Ecto neural progenitor cell (in vitro differentiated cells): ENCODE data around the gene RBP4.

ENCODE experiments used
- DNase-seq: peaks from one replicate; pipeline ENCODE4 v3.0.0-alpha.2; 2018; ENCODE audit warnings: low spot score

RBP4 gene

DNA sequence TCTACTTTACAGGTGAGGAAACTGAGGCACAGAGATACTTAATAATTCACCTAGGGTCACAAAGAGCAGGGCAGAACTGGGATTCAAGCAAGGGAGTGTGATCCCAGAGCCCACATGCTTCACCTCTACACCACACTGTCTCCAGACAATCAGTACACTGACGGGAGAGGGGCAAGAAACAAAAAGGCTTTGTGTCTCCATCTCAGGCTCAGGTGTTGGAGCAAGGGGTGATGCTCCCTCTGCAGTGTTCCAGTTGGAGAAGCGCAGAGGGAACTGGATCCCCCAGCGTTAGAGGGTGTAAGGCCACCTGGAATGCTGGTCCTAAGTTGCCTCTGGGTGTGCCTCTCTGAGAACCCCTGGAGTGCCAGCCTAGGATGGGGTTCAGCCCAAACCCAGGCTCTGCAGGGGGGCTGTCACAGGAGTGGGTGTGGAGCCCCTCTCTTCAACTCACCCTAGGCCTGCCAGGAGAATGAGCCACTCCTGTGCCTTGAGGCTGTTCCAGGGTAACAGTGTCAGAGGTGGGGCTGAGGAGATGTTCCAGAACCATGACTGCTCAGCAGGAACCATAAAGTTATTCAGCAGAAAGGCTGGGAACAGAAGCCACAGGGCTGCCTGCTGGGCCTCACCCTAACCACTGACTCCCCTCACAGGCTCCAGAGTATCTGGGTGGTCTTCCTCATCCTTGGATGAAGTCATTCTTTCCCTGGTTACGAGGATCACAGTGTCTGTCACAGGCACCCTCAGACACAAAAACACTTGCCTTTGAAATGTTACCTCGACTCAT, 5.5 kb downstream of the RBP4 start:
- DNase-seq: no peak

DNA sequence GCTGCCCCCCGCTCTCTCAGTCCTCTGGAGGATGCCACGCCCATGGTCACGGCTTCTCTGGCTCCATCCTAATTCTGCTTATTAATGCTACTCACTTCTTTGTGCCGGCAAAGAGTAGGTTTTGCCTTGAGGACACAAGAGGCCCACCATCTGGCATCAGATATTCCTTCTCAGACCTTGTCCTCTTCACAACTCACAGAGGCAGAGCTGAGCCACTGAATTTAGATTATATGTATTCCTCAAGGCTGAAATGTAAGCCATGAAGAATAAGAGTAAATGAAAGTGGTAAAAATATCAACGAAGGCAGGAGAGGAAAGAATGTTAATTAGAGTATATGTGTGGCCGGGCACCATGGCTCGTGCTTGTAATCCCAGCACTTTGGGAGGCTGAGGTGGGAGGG, 6.5 kb downstream of the RBP4 start:
- DNase-seq: no peak

DNA sequence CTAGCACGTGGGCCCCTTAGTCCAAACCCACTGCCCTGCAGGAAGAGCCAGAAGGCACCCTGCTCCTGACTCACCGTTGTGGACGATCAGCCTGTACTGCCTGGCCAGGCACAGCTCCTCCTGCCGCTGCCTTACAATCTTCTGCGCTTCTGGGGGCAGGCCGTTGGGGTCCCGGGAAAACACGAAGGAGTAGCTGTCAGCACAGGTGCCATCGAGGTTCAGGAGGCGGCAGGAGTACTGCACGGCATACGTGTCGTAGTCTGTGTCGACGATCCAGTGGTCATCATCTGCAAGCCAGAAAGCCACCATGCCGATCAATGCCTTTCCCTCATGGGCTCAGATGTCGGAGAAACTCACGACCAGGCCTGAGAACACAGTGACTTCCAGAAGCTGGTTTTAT, 7.3 kb downstream of the RBP4 start:
- DNase-seq: no peak

DNA sequence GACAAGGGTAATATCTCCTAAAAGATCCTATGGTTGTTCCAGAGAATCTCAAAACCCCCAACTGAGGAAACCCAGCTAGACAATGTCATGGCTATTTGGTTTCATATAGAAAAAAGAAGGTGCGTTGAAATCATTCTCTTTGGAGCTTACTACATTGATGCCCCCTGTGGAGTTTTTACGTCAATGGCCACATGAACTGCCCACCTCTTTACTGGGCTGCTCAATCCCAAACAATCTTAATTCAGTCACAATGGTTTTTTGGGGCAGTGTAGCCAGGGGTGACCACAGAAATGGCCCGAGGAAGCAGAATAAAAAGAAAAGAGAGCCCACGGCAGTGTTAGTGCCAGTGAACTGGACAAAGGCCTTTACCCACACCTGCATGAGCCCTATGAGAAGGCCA, 7.8 kb downstream of the RBP4 start:
- no peak for DNase-seq

DNA sequence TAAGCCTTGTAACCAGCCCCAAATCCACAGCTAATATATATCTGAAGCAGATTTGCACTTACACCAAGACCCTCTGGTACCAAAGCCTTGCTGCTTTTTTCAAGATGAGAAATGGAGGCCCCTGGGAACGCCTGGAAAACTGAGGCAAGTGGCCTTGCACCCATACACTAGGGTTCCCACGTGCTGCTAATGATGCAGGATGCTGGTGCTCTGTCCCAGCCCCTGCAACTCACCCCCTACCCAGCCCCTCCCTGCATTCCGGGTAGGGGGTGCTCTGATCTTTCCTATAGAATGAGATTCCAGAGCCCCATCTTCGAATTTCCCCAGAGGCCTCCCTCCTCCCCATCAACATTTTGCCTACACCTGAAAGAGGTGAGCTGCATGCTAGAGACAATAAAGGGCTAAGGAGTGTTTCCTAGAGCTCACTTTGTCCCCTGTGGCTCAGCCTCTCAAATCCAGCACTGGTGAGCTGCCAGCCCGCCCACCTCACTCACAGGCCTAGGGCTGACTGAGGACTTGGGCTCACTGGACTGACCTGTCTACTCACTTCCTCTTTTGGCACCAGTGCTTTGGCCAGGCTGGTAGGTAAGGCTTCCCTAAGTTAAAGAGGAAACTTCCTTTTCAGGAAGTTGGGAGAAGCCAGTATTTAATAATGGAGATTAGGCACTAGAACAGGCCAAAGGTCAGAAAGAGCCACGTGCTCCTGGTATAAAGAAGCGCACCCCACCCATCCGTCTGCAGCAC, 9.8 kb downstream of the RBP4 start:
- DNase-seq: no peak

DNA sequence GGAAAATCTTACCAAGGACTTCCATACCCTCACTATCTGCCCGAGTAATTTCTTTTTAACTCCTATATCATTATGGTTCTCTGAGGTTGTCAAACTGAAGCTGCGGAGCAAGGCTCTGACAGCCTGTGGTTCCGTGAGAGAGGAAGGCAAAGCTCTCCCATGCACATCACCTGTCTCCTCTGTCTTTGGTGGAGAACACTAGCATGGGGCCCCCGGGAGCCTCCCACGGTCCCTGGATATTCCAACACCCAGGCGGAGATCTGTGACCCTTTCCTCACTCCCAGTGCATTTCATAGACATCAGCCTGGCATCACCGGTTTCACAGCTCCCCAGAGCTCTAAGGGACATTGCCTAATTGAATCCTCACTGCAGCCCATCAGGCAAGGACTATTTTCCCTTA, 10.4 kb downstream of the RBP4 start:
- DNase-seq: no peak

DNA sequence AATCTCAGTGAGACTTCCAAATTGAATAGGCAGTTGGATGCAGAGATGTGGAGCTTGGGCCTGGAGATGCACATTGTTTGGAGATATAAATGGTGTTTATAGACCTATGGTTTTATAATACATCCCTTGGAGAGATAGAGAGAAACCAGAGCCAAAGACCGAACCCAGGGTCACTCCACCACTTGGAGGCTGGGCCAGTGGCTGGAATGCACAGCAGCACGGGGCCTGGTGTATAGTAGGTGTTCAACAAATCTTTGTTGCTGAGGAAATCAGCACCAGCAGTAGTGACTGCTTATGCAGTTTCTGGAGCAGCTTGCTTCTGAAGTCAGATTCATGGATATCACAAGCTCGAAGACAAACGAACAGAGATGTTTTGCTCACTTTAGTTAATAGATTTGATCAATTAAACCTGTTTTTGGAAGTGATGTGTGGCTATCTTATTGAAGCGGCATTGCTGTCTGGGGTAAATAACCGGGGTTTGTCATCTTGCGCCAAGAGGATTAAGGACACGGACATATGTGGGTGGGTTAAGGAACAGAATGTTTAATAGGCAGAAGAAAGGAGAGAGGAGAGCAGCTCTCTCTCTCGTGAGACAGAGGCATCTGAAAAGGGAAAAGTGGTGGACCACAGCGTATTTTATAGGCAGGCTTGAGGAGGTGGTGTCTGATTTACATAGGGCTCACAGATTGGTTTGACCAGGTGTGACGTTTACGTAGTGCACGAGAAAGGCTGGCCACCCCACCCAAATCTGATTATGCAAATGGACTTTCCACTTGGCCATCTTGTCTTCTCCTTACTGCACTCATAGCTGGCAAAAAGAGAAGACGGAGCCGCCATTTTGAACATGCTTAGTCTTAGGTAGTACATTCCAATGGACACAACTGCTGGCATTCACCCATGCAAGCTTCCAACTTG, 11.1 kb downstream of the RBP4 start:
- no peak for DNase-seq

DNA sequence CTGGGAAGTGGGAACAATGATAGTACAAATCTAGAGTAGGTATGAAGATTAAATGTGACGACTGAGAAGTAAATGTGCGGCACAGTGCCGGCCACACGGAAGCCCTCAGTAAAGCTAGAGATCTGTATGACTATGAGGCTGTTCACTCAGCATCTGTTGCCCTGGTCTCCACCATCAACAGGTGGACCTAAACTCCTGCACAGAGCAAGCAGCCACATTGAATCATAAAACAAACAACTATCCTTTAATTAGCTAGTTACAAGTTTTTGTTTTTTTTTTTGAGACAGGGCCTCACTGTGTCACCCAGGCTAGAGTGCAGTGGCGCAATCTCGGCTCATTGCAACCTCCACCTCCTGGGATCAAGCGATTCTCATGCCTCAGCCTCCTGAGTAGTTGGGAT, 16.6 kb downstream of the RBP4 start:
- DNase-seq: no peak

DNA sequence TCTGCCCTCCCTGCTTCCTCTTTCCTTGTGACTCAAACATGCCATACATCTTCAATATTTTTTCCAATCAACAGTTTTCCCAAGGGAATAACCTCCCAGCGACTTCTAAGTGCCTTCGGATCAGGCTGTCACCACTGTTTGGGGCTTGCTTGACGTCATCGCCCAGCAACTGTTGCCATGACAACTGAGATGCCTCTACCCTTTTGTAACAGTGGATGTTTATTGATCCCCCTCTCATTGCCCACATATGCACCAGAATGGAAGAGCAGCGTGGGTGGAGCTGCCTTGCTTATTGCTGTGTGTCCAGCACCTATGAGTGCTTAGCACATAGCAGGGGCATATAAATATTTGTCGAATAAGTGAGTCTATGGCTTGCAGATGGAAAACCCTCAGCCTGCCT, 20.2 kb downstream of the RBP4 start:
- peak; percentile 82 for DNase-seq

DNA sequence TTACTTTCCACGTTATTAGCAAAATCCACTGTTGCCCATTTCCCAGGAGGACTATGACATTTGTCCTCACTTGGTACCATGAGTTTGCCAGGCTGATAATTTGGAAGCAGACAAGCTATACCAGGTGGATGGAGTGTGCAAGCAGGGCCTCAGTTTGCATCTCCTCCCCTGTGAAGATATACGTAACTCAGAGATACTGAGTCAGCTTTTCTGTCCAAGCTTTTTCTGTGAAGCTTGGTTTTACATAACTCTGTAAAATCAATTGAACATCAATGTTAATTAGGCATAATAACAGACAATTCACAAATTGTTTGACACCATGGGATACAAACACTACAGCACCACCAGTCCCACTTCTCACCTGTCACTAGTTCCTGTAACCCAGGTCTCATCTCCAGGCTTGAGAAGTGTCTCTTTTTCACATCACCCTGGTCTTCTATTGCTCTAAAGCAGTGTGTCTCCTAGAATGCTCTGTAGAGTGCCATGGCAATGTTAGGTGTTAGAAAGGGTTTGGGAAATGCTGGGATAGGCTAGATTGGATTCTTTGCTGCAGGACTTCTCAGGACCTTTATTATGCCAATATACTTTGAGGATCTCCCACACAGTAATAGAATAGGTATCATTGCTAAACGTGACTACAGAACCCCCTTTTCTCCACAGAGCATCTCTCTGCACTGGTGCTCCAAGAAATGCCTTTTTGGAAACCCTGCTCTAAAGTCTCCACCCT, 20.9 kb downstream of the RBP4 start:
- no peak for DNase-seq

DNA sequence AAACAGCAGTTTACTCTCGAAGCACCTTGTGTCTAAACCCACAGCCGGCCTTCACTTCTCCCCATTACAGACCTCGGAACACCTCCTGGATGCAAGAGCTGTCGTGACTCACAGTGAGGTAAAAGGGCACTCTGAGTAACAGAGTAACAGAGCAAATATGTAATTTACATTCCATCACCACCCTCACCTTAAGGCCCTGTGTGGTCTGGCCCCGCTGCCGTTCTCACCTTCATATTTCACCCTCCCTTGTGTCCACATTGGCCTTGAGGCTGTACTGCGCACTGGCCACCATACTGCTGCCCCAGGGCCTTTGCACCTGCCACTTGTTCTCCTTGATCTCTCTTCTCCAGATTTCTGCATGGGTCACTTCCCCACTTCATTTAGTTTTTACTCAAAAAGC, 21.9 kb downstream of the RBP4 start:
- no peak for DNase-seq

DNA sequence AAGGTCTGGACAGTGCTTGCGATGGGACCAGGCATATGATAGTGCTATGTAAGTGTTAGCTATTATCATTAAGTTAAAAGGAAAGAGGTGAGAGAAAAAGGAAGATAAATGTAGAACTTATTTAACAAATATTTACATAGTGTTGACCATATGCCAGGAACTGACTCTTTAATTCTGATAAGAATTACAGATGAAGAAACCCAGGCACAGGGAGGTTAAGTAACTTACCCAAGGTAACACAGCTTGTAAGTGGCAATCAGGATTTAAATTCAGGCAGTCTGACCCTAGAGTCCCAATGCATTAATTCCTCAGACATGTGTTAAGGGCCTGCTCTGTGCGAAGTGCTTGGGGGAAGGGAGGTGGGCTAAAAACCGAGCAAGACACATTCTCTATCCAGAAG, 23.5 kb downstream of the RBP4 start:
- no peak for DNase-seq

DNA sequence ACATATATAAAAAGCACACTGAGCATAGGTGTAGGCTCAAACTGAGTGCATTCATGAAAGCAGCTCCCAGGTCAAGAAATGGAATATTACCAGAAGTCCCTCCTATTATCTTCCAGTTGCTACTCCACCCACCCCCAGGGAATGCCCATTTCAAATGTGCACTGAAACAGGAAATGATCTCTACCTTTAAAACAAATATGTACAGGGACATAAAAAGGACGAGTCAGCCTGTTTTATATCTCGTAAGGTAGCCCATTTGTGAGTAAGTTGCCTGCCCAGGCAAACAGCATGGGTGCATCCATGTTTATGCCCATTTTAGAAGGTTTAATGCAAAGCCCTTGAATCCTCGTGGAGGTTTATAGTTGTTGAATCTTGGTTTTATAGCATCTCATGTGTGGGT, 24.1 kb downstream of the RBP4 start:
- no peak for DNase-seq

DNA sequence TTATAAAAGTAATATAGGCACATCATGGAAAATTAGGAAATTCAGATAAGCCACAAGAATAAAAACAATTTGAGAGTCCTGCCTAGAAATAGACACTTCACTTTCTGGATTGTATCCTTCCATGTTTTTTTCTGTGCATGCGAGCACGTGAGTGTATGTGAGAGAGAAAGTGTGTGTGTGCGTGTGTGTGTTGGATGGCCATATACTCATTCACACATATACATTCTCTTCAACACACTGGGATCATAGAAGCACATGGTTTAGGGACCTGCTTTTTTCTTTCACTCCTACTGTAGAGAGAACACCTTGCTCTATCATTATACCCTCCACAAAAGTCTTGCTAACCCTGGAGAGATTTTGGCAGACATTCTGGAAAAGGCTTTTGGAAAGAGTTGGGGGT, 27.1 kb downstream of the RBP4 start:
- DNase-seq: no peak

DNA sequence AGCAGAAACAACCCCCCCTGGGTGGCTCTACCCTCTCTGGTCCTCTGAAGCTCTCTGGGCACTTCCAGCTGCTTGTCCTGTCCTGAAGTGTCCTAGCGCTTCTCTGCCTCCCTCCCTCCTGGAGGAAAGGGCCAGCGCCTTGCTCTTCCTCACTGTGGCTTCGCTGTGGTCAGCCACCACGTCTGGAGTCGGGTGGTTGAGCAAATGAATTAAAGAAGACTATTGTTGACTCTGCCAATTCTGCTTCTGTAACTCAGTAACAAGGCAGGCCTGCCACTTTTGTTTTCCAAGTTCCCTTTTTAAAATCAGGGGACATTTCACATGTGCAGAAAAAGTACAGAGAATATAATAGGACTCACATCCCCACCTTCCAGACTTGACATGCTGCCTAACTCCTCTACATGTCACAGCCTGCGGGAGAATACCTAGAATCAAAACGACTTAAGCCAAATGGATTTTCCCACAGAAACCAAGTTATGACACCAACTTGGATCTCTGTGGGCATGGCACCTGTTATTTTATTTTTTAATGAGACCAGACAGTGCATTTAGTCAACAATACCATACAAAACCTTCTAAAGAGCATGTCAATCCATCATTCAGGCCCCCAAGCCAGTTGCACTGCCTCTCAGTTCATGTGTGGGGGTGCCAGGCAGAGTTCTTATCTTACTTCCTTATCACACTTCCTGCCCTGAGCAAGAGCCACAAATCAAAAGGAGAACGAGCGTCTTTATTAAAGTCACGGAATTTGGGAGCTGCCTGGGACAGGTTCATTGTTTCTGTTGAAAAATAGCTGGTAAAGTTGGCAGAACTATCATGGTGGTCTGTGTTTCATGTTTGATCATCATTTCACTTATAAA, 27.8 kb downstream of the RBP4 start:
- no peak for DNase-seq

DNA sequence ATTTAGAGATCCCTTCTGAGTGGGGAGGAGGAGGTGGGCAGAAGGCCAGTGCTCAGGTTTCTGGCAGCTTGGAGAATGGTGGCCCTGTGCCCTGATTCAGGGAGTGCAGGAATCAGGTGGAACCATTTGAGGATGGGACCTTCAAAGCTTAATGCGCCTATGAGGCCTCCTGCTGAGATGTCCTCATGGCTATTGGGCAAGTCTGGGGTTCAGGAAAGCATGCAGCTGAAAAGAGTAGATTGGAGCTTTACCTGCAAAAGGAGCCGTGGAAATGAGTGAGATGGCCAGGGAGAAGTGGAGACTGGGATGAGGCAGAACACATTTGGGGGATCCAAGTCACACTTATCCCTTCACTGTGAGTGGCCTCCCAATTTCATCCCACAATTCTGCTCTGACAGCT, 28.4 kb downstream of the RBP4 start:
- no peak for DNase-seq

DNA sequence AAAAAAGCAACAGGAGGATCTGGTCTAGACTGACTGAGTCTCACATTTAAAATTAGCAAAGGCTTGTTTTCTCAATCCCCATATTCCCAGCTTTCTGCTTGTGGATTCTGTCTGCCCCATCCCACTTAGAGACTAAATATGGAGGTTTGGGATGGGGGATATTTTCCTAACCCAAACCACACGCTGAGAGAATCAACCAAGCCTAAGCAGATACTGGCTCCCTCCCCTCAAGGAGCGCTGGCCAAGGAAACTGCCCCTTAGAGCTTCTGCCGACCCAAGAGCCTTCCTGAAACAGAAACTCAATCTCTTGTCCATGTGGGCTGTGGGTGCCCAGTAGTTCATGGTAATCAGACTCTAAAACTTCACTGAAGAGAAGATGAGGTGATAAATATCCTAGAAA, 30.7 kb downstream of the RBP4 start:
- DNase-seq: no peak

DNA sequence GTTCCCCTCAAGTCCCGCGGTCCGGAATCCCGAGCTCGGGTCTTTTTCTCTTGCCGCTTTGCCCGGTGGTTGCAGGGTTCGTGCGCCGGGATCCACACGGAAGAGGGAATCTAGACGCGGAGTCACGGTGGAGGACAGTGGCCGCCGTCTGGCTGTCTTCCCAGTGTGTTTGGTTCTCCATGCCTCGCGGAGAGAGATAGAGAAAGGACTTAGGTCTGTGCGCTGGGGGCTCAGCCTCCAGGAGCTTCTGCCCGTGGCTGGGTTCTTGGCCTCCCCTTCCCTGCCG, 33.0 kb downstream of the RBP4 start:
- peak; percentile 51 for DNase-seq

DNA sequence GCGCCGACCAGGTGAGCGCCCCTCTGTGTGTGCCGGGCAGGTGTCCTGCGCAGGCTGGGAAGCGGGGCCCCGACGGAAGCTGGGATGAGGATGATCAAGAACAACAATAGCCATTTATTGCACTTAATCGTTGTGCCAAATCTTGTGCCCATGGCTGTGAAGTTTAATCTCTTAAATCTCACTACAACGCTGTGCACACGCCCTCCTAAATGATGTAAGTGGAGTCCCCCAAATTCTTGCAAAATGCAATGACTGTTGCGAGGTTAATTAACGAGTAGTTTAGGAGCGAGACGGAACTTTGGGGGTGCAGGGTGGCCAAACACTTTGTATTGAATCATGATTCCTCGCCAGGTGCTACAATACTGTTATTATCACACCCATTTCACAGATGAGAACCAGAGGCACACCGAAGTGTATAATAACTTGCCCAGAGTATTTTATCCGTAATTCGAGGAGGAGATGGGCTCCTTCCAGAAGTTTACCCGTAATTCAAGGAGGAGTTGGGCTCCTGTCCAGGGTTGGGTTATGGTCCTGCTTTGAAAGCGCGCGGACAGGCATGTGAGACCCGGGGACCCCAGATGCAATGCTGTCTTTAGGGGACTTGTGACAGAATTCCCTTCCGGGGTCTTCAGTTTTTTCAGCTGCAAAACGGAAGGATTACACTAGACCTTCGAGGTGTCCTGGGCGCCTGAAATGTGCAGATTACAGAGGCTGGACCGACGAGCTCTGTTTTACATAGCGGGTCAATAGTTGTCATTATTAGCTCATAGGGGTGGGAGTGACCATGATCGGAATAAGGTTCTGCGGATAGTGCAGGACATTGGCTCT, 33.5 kb downstream of the RBP4 start:
- DNase-seq: no peak
